ENCODE data around the gene OR10J1. TPM values are rescaled to one million over a fixed set of nuclear protein-coding genes. Genes with fewer than 3 reads are reported as not detected.
A peak's percentile ranks its signal among the peaks of the same experiment; 100 is the strongest.
"Not testable (repeated sequence)": the region's sequence is repeated elsewhere in the genome, so short reads cannot be mapped to it uniquely, and the experiment has no call there.

The OR10J1 gene
- total and polyA plus RNA-seq, 5 donors from 2014 or later, result not detected

DNA sequence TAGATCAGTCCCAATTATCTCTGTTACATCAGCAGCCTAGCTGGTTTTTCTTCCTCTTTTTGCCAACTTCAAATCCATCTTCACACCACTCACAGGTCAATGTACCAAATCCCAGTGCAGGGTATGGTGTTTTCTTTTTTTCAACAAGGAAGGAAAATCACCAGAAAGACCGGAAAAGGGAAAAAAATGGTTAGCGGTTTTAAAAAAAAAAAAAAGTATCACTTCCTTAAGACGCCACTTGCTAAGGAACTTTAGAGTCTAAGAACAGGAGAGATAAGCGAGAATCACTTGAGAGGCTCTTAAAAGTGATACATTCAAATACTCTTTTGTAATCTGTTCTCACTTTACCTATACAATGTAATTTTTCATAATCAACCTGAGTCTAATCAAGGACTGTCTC lies 3.1 kb upstream of the OR10J1 start:
- Histone ChIP-seq H3K4me1 (ENCODE audit: control insufficient read depth, insufficient read depth, low read length, poor library complexity, severe bottlenecking) (no peaks in the 10 kb centered on the region), H3K27me3 (ENCODE audit: control insufficient read depth, insufficient read depth, low read length) (no peaks in the 10 kb centered on the region), H3K27ac (ENCODE audit: insufficient read depth, low read length, poor library complexity, severe bottlenecking) (no peak overlapping the region), H3K36me3 (ENCODE audit: control insufficient read depth, insufficient read depth, low read length) (no peaks in the 10 kb centered on the region), H3K4me3 (ENCODE audit: low read depth, low read length) (no peak overlapping the region), H3K9me3 (ENCODE audit: control insufficient read depth in 2 of 2, low read length in 2 of 2) (no peaks in the 10 kb centered on the region)
- Mint-ChIP-seq H3K36me3 (no peaks in the 10 kb centered on the region), H3K4me3 (no peak overlapping the region), H3K27me3 (no peaks in the 10 kb centered on the region), H3K4me1 (no peaks in the 10 kb centered on the region), H3K9me3 (no peaks in the 10 kb centered on the region), H3K27ac (no peak overlapping the region)
- no peak for ATAC-seq (ENCODE audit: low read depth in 2 of 2)
- no peak for DNase-seq

- no peaks in the 10 kb centered on the region for H3K27me3 ChIP-seq (ENCODE audit: control insufficient read depth, insufficient read depth, low read length)
- Mint-ChIP-seq H3K9me3 (no peaks in the 10 kb centered on the region), H3K36me3 (no peaks in the 10 kb centered on the region), H3K4me1 (no peaks in the 10 kb centered on the region), H3K27ac (no peak overlapping the region), H3K4me3 (no peak overlapping the region), H3K27me3 (no peaks in the 10 kb centered on the region)
- H3K4me1 ChIP-seq (ENCODE audit: control insufficient read depth, insufficient read depth, low read length, poor library complexity, severe bottlenecking), result no peaks in the 10 kb centered on the region
- no peak overlapping the region for H3K27ac ChIP-seq (ENCODE audit: insufficient read depth, low read length, poor library complexity, severe bottlenecking)
- H3K36me3 ChIP-seq (ENCODE audit: control insufficient read depth, insufficient read depth, low read length), result no peaks in the 10 kb centered on the region
- no peaks in the 10 kb centered on the region for H3K9me3 ChIP-seq (ENCODE audit: control insufficient read depth in 2 of 2, low read length in 2 of 2)
- ATAC-seq (ENCODE audit: low read depth in 2 of 2) (no peak), DNase-seq (no peak)
- no peak overlapping the region for H3K4me3 ChIP-seq (ENCODE audit: low read depth, low read length)
Observed at GRCh38 chr1:159441360-159441759, 1.8 kb downstream of the OR10J1 start.

DNA sequence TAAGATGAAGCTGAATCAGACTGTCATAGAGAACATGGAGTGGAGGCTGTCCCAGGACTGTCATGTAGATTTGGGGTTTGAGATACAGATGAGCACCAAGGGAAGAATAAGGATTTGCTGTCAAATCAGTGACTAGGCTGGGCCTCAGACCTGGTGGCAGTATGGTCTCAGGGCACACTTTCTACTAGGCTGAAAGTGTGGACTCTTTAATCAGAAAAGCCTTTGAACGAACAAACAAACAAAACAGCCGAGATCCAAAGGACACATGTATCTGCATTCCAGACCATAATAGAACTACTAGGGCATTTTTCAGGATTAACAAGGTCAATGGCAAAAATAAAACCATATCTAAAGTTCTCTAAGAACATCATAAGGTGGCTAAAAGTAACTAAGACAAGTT lies 2.9 kb downstream of the OR10J1 start:
- no peaks in the 10 kb centered on the region for H3K4me1 ChIP-seq (ENCODE audit: control insufficient read depth, insufficient read depth, low read length, poor library complexity, severe bottlenecking)
- H3K4me3 Mint-ChIP-seq, result no peak overlapping the region
- H3K4me1 Mint-ChIP-seq, result no peaks in the 10 kb centered on the region
- no peaks in the 10 kb centered on the region for H3K36me3 Mint-ChIP-seq
- no peaks in the 10 kb centered on the region for H3K27me3 Mint-ChIP-seq
- peaks cover 0 to 2% (median 0%) of the 10 kb centered on the region in 7 donors for H3K9me3 Mint-ChIP-seq
- DNase-seq, result no peak
- H3K36me3 ChIP-seq (ENCODE audit: control insufficient read depth, insufficient read depth, low read length), result no peaks in the 10 kb centered on the region
- H3K27me3 ChIP-seq (ENCODE audit: control insufficient read depth, insufficient read depth, low read length), result no peaks in the 10 kb centered on the region
- H3K27ac Mint-ChIP-seq, result no peak overlapping the region
- no peak overlapping the region for H3K27ac ChIP-seq (ENCODE audit: insufficient read depth, low read length, poor library complexity, severe bottlenecking)
- H3K9me3 ChIP-seq (ENCODE audit: control insufficient read depth in 2 of 2, low read length in 2 of 2), result no peaks in the 10 kb centered on the region
- no peak for ATAC-seq (ENCODE audit: low read depth in 2 of 2)
- H3K4me3 ChIP-seq (ENCODE audit: low read depth, low read length), result no peak overlapping the region

- H3K9me3 Mint-ChIP-seq, result peaks cover 0 to 8% (median 3%) of the 10 kb centered on the region in 7 donors
- H3K27ac Mint-ChIP-seq, result no peak overlapping the region
Observed at GRCh38 chr1:159443066-159443750, 3.7 kb downstream of the OR10J1 start.

DNA sequence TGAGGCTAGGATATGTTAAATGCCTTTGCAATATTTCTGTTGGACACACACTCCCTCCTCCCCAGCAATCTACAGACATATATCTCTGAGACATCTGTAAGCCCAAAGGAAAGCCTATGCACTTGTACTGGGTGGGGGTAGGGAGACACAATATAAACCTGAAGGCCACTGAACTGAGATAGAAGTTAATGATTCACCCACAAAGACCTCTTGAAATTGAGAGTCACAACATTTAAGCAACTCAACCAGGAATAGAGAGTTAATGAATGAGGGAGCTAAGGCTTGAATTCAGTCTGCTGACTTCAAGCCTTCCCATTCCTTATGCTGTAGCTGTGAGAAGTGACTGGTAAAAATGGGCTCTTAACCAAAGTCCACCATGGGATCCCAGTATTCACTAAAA lies 5.0 kb downstream of the OR10J1 start:
- no peak overlapping the region for H3K27ac Mint-ChIP-seq
- H3K4me3 Mint-ChIP-seq, result no peak overlapping the region
- Histone ChIP-seq H3K27ac (ENCODE audit: insufficient read depth, low read length, poor library complexity, severe bottlenecking) (no peak overlapping the region), H3K4me1 (ENCODE audit: control insufficient read depth, insufficient read depth, low read length, poor library complexity, severe bottlenecking) (no peaks in the 10 kb centered on the region), H3K4me3 (ENCODE audit: low read depth, low read length) (no peak overlapping the region), H3K36me3 (ENCODE audit: control insufficient read depth, insufficient read depth, low read length) (no peaks in the 10 kb centered on the region), H3K27me3 (ENCODE audit: control insufficient read depth, insufficient read depth, low read length) (no peaks in the 10 kb centered on the region), H3K9me3 (ENCODE audit: control insufficient read depth in 2 of 2, low read length in 2 of 2) (no peaks in the 10 kb centered on the region)
- ATAC-seq (ENCODE audit: low read depth in 2 of 2), result peak in 1 of 2 donors; percentile 12
- peaks cover 0 to 8% (median 5%) of the 10 kb centered on the region in 7 donors for H3K9me3 Mint-ChIP-seq
- H3K36me3 Mint-ChIP-seq, result no peaks in the 10 kb centered on the region
- H3K4me1 Mint-ChIP-seq, result peaks cover 0 to 5% (median 0%) of the 10 kb centered on the region in 4 donors
- H3K27me3 Mint-ChIP-seq, result no peaks in the 10 kb centered on the region
- DNase-seq, result no peak

More at GRCh38 chr1:159443066-159443750, 3.7 kb downstream of the OR10J1 start:
- no peaks in the 10 kb centered on the region for H3K27me3 ChIP-seq (ENCODE audit: control insufficient read depth, insufficient read depth, low read length)
- no peaks in the 10 kb centered on the region for H3K9me3 ChIP-seq (ENCODE audit: control insufficient read depth in 2 of 2, low read length in 2 of 2)
- DNase-seq (no peak), ATAC-seq (ENCODE audit: low read depth in 2 of 2) (no peak)
- H3K27ac ChIP-seq (ENCODE audit: insufficient read depth, low read length, poor library complexity, severe bottlenecking), result no peak overlapping the region
- Mint-ChIP-seq H3K36me3 (no peaks in the 10 kb centered on the region), H3K27me3 (no peaks in the 10 kb centered on the region), H3K4me3 (no peak overlapping the region), H3K4me1 (peaks cover 0 to 5% (median 0%) of the 10 kb centered on the region in 4 donors)
- no peaks in the 10 kb centered on the region for H3K36me3 ChIP-seq (ENCODE audit: control insufficient read depth, insufficient read depth, low read length)
- H3K4me1 ChIP-seq (ENCODE audit: control insufficient read depth, insufficient read depth, low read length, poor library complexity, severe bottlenecking), result no peaks in the 10 kb centered on the region
- no peak overlapping the region for H3K4me3 ChIP-seq (ENCODE audit: low read depth, low read length)

GRCh38 chr1:159448181-159448580 lies 8.7 kb downstream of the OR10J1 start:
- Histone ChIP-seq H3K4me3 (ENCODE audit: low read depth, low read length) (no peak overlapping the region), H3K27me3 (ENCODE audit: control insufficient read depth, insufficient read depth, low read length) (no peaks in the 10 kb centered on the region), H3K36me3 (ENCODE audit: control insufficient read depth, insufficient read depth, low read length) (no peaks in the 10 kb centered on the region), H3K27ac (ENCODE audit: insufficient read depth, low read length, poor library complexity, severe bottlenecking) (no peak overlapping the region), H3K4me1 (ENCODE audit: control insufficient read depth, insufficient read depth, low read length, poor library complexity, severe bottlenecking) (no peaks in the 10 kb centered on the region), H3K9me3 (ENCODE audit: control insufficient read depth in 2 of 2, low read length in 2 of 2) (peaks cover 0 to 5% of the 10 kb centered on the region in 2 experiments)
- Mint-ChIP-seq H3K36me3 (no peaks in the 10 kb centered on the region), H3K4me3 (no peak overlapping the region), H3K4me1 (peaks cover 0 to 5% (median 0%) of the 10 kb centered on the region in 4 donors), H3K27ac (no peak overlapping the region), H3K27me3 (no peaks in the 10 kb centered on the region), H3K9me3 (peaks cover 0 to 17% (median 8%) of the 10 kb centered on the region in 7 donors)
- ATAC-seq (ENCODE audit: low read depth in 2 of 2), result no peak
- DNase-seq, result no peak

DNA sequence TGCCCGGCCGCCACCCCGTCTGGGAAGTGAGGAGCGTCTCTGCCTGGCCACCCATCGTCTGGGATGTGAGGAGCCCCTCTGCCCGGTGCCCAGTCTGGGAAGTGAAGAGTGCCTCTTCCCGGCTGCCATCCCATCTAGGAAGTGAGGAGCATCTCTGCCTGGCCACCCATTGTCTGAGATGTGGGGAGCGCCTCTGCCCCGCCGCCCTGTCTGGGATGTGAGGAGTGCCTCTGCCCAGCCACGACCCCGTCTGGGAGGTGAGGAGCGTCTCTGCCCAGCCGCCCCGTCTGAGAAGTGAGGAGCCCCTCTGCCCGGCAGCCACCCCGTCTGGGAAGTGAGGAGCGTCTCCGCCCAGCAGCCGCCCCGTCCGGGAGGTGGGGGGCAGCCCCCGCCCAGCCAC lies 10.1 kb downstream of the OR10J1 start:
- H3K27me3 Mint-ChIP-seq; H3K36me3 Mint-ChIP-seq; H3K4me1 Mint-ChIP-seq; H3K9me3 ChIP-seq (ENCODE audit: control insufficient read depth in 2 of 2, low read length in 2 of 2); ATAC-seq (ENCODE audit: low read depth in 2 of 2); H3K27ac ChIP-seq (ENCODE audit: insufficient read depth, low read length, poor library complexity, severe bottlenecking); H3K27me3 ChIP-seq (ENCODE audit: control insufficient read depth, insufficient read depth, low read length); DNase-seq; H3K4me1 ChIP-seq (ENCODE audit: control insufficient read depth, insufficient read depth, low read length, poor library complexity, severe bottlenecking); H3K27ac Mint-ChIP-seq; H3K36me3 ChIP-seq (ENCODE audit: control insufficient read depth, insufficient read depth, low read length); H3K4me3 ChIP-seq (ENCODE audit: low read depth, low read length); H3K4me3 Mint-ChIP-seq: not testable (repeated sequence)
- peaks cover 0 to 23% (median 8%) of the 10 kb centered on the region in 7 donors for H3K9me3 Mint-ChIP-seq

GRCh38 chr1:159459551-159459950 lies 20.0 kb downstream of the OR10J1 start:
- Mint-ChIP-seq H3K9me3 (peaks cover 2 to 19% (median 10%) of the 10 kb centered on the region in 7 donors), H3K4me3 (no peak overlapping the region), H3K36me3 (no peaks in the 10 kb centered on the region), H3K27me3 (no peaks in the 10 kb centered on the region), H3K4me1 (no peaks in the 10 kb centered on the region), H3K27ac (no peak overlapping the region)
- Histone ChIP-seq H3K4me3 (ENCODE audit: low read depth, low read length) (no peak overlapping the region), H3K4me1 (ENCODE audit: control insufficient read depth, insufficient read depth, low read length, poor library complexity, severe bottlenecking) (no peaks in the 10 kb centered on the region), H3K9me3 (ENCODE audit: control insufficient read depth in 2 of 2, low read length in 2 of 2) (peaks cover 0 to 4% of the 10 kb centered on the region in 2 experiments), H3K36me3 (ENCODE audit: control insufficient read depth, insufficient read depth, low read length) (no peaks in the 10 kb centered on the region), H3K27me3 (ENCODE audit: control insufficient read depth, insufficient read depth, low read length) (no peaks in the 10 kb centered on the region), H3K27ac (ENCODE audit: insufficient read depth, low read length, poor library complexity, severe bottlenecking) (no peak overlapping the region)
- no peak for DNase-seq
- ATAC-seq (ENCODE audit: low read depth in 2 of 2), result no peak

Data from CD4-positive, CD25-positive, alpha-beta regulatory T cell (primary cell).